Measurements from ENCODE around the gene RB1.
A peak's percentile ranks its signal among the peaks of the same experiment; 100 is the strongest.

Gene RB1

GRCh38 chr13:48311223-48311622 is 7.7 kb downstream of the RB1 start:
- DNase-seq (ENCODE audit: low read depth in 1 of 2, low spot score in 1 of 2), result no peak
- in situ Hi-C loops (cut with HindIII; ENCODE audit: low pct_unique_long_range_greater_than_20kb, low sequenced_read_pairs), result no loop called here
- TF ChIP-seq JUND (IDR thresholded peaks at IDR 0.05; ENCODE audit: low read depth), result no peak

- in situ Hi-C loops (cut with HindIII; ENCODE audit: low pct_unique_long_range_greater_than_20kb, low sequenced_read_pairs), result no loop called here
- no peak for TF ChIP-seq JUND (IDR thresholded peaks at IDR 0.05; ENCODE audit: low read depth)
These were observed 12.6 kb downstream of the RB1 start for GRCh38 chr13:48315969-48316650.

GRCh38 chr13:48316826-48317510 is 13.4 kb downstream of the RB1 start:
- DNase-seq (ENCODE audit: low read depth in 1 of 2, low spot score in 1 of 2), result no peak
- no peak for TF ChIP-seq JUND (IDR thresholded peaks at IDR 0.05; ENCODE audit: low read depth)
- in situ Hi-C loops (cut with HindIII; ENCODE audit: low pct_unique_long_range_greater_than_20kb, low sequenced_read_pairs), result no loop called here

More at GRCh38 chr13:48315969-48316650, 12.6 kb downstream of the RB1 start:
- DNase-seq (ENCODE audit: low read depth in 1 of 2, low spot score in 1 of 2), result no peak

GRCh38 chr13:48317511-48318376 is 14.2 kb downstream of the RB1 start:
- TF ChIP-seq JUND (IDR thresholded peaks at IDR 0.05; ENCODE audit: low read depth), result no peak
- in situ Hi-C loops (cut with HindIII; ENCODE audit: low pct_unique_long_range_greater_than_20kb, low sequenced_read_pairs), result no loop called here
- DNase-seq (ENCODE audit: low read depth in 1 of 2, low spot score in 1 of 2), result no peak

GRCh38 chr13:48318377-48318811 is 14.8 kb downstream of the RB1 start:
- no peak for DNase-seq (ENCODE audit: low read depth in 1 of 2, low spot score in 1 of 2)
- in situ Hi-C loops (cut with HindIII; ENCODE audit: low pct_unique_long_range_greater_than_20kb, low sequenced_read_pairs), result no loop called here
- TF ChIP-seq JUND (IDR thresholded peaks at IDR 0.05; ENCODE audit: low read depth), result no peak

GRCh38 chr13:48318821-48319511 is 15.4 kb downstream of the RB1 start:
- no peak for TF ChIP-seq JUND (IDR thresholded peaks at IDR 0.05; ENCODE audit: low read depth)
- DNase-seq (ENCODE audit: low read depth in 1 of 2, low spot score in 1 of 2), result no peak
- in situ Hi-C loops (cut with HindIII; ENCODE audit: low pct_unique_long_range_greater_than_20kb, low sequenced_read_pairs), result no loop called here

- DNase-seq (ENCODE audit: low read depth in 1 of 2, low spot score in 1 of 2), result no peak
- TF ChIP-seq JUND (IDR thresholded peaks at IDR 0.05; ENCODE audit: low read depth), result no peak
- in situ Hi-C loops (cut with HindIII; ENCODE audit: low pct_unique_long_range_greater_than_20kb, low sequenced_read_pairs), result no loop called here
These were observed 16.2 kb downstream of the RB1 start for GRCh38 chr13:48319531-48320398.

- in situ Hi-C loops (cut with HindIII; ENCODE audit: low pct_unique_long_range_greater_than_20kb, low sequenced_read_pairs), result no loop called here
- no peak for TF ChIP-seq JUND (IDR thresholded peaks at IDR 0.05; ENCODE audit: low read depth)
- no peak for DNase-seq (ENCODE audit: low read depth in 1 of 2, low spot score in 1 of 2)
These were observed 16.8 kb downstream of the RB1 start for GRCh38 chr13:48320399-48320790.

GRCh38 chr13:48320891-48321510 is 17.4 kb downstream of the RB1 start:
- TF ChIP-seq JUND (IDR thresholded peaks at IDR 0.05; ENCODE audit: low read depth), result no peak
- in situ Hi-C loops (cut with HindIII; ENCODE audit: low pct_unique_long_range_greater_than_20kb, low sequenced_read_pairs), result no loop called here
- DNase-seq (ENCODE audit: low read depth in 1 of 2, low spot score in 1 of 2), result no peak

GRCh38 chr13:48322294-48322693 is 18.7 kb downstream of the RB1 start:
- no peak for TF ChIP-seq JUND (IDR thresholded peaks at IDR 0.05; ENCODE audit: low read depth)
- DNase-seq (ENCODE audit: low read depth in 1 of 2, low spot score in 1 of 2), result no peak
- in situ Hi-C loops (cut with HindIII; ENCODE audit: low pct_unique_long_range_greater_than_20kb, low sequenced_read_pairs), result no loop called here

- peak in 1 of 2 experiments; percentile 27 for DNase-seq (ENCODE audit: low read depth in 1 of 2, low spot score in 1 of 2)
- in situ Hi-C loops (cut with HindIII; ENCODE audit: low pct_unique_long_range_greater_than_20kb, low sequenced_read_pairs), result no loop called here
- TF ChIP-seq JUND (IDR thresholded peaks at IDR 0.05; ENCODE audit: low read depth), result no peak
These were observed 30.4 kb downstream of the RB1 start for GRCh38 chr13:48333976-48334375.

Measured in T47D (cell line).